SU-DHL-6 (cell line): ENCODE data around the gene HERC4.
"Not testable (repeated sequence)": the region's sequence is repeated elsewhere in the genome, so short reads cannot be mapped to it uniquely, and the experiment has no call there.

Experiments
- CTCF ChIP-seq: fragments of 200-600 bp; sonication (generic); IDR thresholded peaks from one replicate; pipeline ENCODE4 v1.5.1; 2017; ENCODE audit warnings: antibody characterized with exemption, mild to moderate bottlenecking, low read length, moderate library complexity; ENCODE audit not compliant: insufficient read depth, poor library complexity, severe bottlenecking
- EZH2phosphoT487 ChIP-seq: fragments of 200-600 bp; sonication (generic), shearing (Covaris generic); conservative IDR thresholded peaks from 2 replicates; pipeline ENCODE4 v1.6.1; 2018; ENCODE audit warnings: mild to moderate bottlenecking, antibody characterized with exemption, low read length, moderate library complexity, mixed read lengths

- TF ChIP-seq CTCF, EZH2phosphoT487: not testable (repeated sequence)
These were observed 58.6 kb downstream of the HERC4 start for GRCh38 chr10:68016519-68016918.
